ENCODE measurements around the gene PDCL2. TPM values are rescaled to one million over a fixed set of nuclear protein-coding genes. Genes with fewer than 3 reads are reported as not detected.

PDCL2 gene
- polyA plus RNA-seq, 1 donor from 2014 or later, result not detected

GRCh38 chr4:55613621-55614020, 21.6 kb upstream of the PDCL2 start:
- Histone ChIP-seq H3K27ac (ENCODE audit: low read length) (no peak overlapping the region), H3K4me3 (ENCODE audit: low read length) (no peak overlapping the region), H3K9me2 (ENCODE audit: insufficient read depth, low read length) (no peaks in the 10 kb centered on the region), H3K36me3 (ENCODE audit: insufficient read depth, low read length) (no peaks in the 10 kb centered on the region), H4K20me1 (ENCODE audit: insufficient read depth) (no peaks in the 10 kb centered on the region), H3K79me2 (replicated peaks; ENCODE audit: insufficient read depth, low read length) (no peaks in the 10 kb centered on the region), H3F3A (ENCODE audit: insufficient read depth, low read length, poor library complexity, severe bottlenecking) (no peaks in the 10 kb centered on the region), H3K9me3 (ENCODE audit: low read length) (no peaks in the 10 kb centered on the region), H3K4me2 (ENCODE audit: low read length) (no peak overlapping the region), H3K27me3 (ENCODE audit: insufficient read depth, low read depth, low read length) (no peaks in the 10 kb centered on the region), H2AFZ (ENCODE audit: low read depth, low read length) (no peak overlapping the region), H3K9ac (ENCODE audit: low read length) (no peak overlapping the region)
- TF ChIP-seq, protein P1, sequence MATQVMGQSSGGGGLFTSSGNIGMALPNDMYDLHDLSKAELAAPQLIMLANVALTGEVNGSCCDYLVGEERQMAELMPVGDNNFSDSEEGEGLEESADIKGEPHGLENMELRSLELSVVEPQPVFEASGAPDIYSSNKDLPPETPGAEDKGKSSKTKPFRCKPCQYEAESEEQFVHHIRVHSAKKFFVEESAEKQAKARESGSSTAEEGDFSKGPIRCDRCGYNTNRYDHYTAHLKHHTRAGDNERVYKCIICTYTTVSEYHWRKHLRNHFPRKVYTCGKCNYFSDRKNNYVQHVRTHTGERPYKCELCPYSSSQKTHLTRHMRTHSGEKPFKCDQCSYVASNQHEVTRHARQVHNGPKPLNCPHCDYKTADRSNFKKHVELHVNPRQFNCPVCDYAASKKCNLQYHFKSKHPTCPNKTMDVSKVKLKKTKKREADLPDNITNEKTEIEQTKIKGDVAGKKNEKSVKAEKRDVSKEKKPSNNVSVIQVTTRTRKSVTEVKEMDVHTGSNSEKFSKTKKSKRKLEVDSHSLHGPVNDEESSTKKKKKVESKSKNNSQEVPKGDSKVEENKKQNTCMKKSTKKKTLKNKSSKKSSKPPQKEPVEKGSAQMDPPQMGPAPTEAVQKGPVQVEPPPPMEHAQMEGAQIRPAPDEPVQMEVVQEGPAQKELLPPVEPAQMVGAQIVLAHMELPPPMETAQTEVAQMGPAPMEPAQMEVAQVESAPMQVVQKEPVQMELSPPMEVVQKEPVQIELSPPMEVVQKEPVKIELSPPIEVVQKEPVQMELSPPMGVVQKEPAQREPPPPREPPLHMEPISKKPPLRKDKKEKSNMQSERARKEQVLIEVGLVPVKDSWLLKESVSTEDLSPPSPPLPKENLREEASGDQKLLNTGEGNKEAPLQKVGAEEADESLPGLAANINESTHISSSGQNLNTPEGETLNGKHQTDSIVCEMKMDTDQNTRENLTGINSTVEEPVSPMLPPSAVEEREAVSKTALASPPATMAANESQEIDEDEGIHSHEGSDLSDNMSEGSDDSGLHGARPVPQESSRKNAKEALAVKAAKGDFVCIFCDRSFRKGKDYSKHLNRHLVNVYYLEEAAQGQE (IDR thresholded peaks at IDR 0.05; ENCODE audit: borderline replicate concordance), result no peak
- no peak for TF ChIP-seq EZH2 (IDR thresholded peaks at IDR 0.05; ENCODE audit: borderline replicate concordance, insufficient read depth, low read length, poor library complexity, severe bottlenecking)
- no peak for TF ChIP-seq MXI1 (conservative IDR thresholded peaks at IDR 0.05; ENCODE audit: poor library complexity, severe bottlenecking)
- no peak for TF ChIP-seq SMC3 (conservative IDR thresholded peaks at IDR 0.05; ENCODE audit: poor library complexity)
- no peak for TF ChIP-seq CTCF (IDR thresholded peaks at IDR 0.05; ENCODE audit: poor library complexity, severe bottlenecking)
- no peak for TF ChIP-seq POLR2AphosphoS5 (IDR thresholded peaks at IDR 0.05)

GRCh38 chr4:55612341-55612740, 20.3 kb upstream of the PDCL2 start:
- Histone ChIP-seq H2AFZ (ENCODE audit: low read depth, low read length) (no peak overlapping the region), H3K9me2 (ENCODE audit: insufficient read depth, low read length) (no peaks in the 10 kb centered on the region), H3K79me2 (replicated peaks; ENCODE audit: insufficient read depth, low read length) (no peaks in the 10 kb centered on the region), H3K27me3 (ENCODE audit: insufficient read depth, low read depth, low read length) (no peaks in the 10 kb centered on the region), H3K4me2 (ENCODE audit: low read length) (no peak overlapping the region), H4K20me1 (ENCODE audit: insufficient read depth) (no peaks in the 10 kb centered on the region), H3K9ac (ENCODE audit: low read length) (no peak overlapping the region), H3K27ac (ENCODE audit: low read length) (no peak overlapping the region), H3K4me3 (ENCODE audit: low read length) (no peak overlapping the region), H3K36me3 (ENCODE audit: insufficient read depth, low read length) (no peaks in the 10 kb centered on the region), H3K9me3 (ENCODE audit: low read length) (no peaks in the 10 kb centered on the region), H3F3A (ENCODE audit: insufficient read depth, low read length, poor library complexity, severe bottlenecking) (no peaks in the 10 kb centered on the region)
- no peak for TF ChIP-seq EP300 (conservative IDR thresholded peaks at IDR 0.05; ENCODE audit: poor library complexity, severe bottlenecking)
- TF ChIP-seq, protein P1 (IDR thresholded peaks at IDR 0.05; ENCODE audit: borderline replicate concordance), result no peak
- TF ChIP-seq MXI1 (conservative IDR thresholded peaks at IDR 0.05; ENCODE audit: poor library complexity, severe bottlenecking), result no peak
- no peak for TF ChIP-seq EZH2 (IDR thresholded peaks at IDR 0.05; ENCODE audit: borderline replicate concordance, insufficient read depth, low read length, poor library complexity, severe bottlenecking)

Measured in neural cell (in vitro differentiated cells).